Tibial artery (tissue), 4 donors: ENCODE data around the gene UFM1.

ENCODE experiments used
- DNase-seq, 2 donors: peaks; one replicate each; pipeline ENCODE4 v3.0.0-alpha.2; 2019
- H3K27ac ChIP-seq, 2 donors: fragments of 200-600 bp; sonication (generic) in 1 of 2; 1 replicate in 1 of 2; 2 replicates in 1 of 2; pipeline ENCODE4 v1.5.1; 2018 to 2019; ENCODE audit warnings: mild to moderate bottlenecking in 1 of 2
- H3K27me3 ChIP-seq, 2 donors: fragments of 200-600 bp; sonication (generic) in 1 of 2; one replicate each; pipeline versions ENCODE4 v1.5.1 to v1.6.0; 2016 to 2019
- H3K36me3 ChIP-seq, 3 donors: fragments of 200-600 bp; sonication (generic) in 2 of 3; one replicate each; pipeline ENCODE4 v1.5.1; 2016 to 2019; ENCODE audit warnings: mild to moderate bottlenecking in 2 of 3
- H3K4me1 ChIP-seq, 4 donors: fragments of 200-600 bp; sonication (generic) in 2 of 4; 1 replicate in 3 of 4; 2 replicates in 1 of 4; pipeline ENCODE4 v1.5.1; 2016 to 2019
- H3K4me3 ChIP-seq, 2 donors: fragments of 200-600 bp; sonication (generic) in 1 of 2; 1 replicate in 1 of 2; 2 replicates in 1 of 2; pipeline ENCODE4 v1.5.1; 2018 to 2019; ENCODE audit warnings: mild to moderate bottlenecking in 2 of 2
- H3K9me3 ChIP-seq, 3 donors: fragments of 200-600 bp; sonication (generic) in 1 of 3; one replicate each; pipeline ENCODE4 v1.5.1; 2016 to 2019
- CTCF ChIP-seq, 2 experiments: fragments of 200-600 bp in 1 of 2; fragments of 450-650 bp in 1 of 2; IDR thresholded peaks; one replicate each; pipeline ENCODE4 v1.5.1; 2017 to 2019; ENCODE audit warnings: antibody characterized with exemption in 2 of 2, mild to moderate bottlenecking in 1 of 2, moderate library complexity in 1 of 2
- intact Hi-C: fragments of 100-400 bp; cut with DNase I; formaldehyde crosslinking; loops from one replicate; pipeline ENCODE4 v1.15.0; 2023; ENCODE audit warnings: low total_unique reads

The UFM1 gene

GRCh38 chr13:38394777-38395496 lies 45.3 kb downstream of the UFM1 start:
- no peaks in the 10 kb centered on the region for H3K9me3 ChIP-seq
- no peak overlapping the region for H3K27ac ChIP-seq
- H3K4me1 ChIP-seq, result no peaks in the 10 kb centered on the region
- intact Hi-C loops, result no loop called here
- no peak for DNase-seq
- no peak for TF ChIP-seq CTCF (IDR thresholded peaks at IDR 0.05)
- H3K27me3 ChIP-seq, result no peaks in the 10 kb centered on the region
- no peaks in the 10 kb centered on the region for H3K36me3 ChIP-seq
- no peak overlapping the region for H3K4me3 ChIP-seq

GRCh38 chr13:38395497-38395788 lies 45.8 kb downstream of the UFM1 start:
- H3K27ac ChIP-seq, result no peak overlapping the region
- H3K27me3 ChIP-seq, result no peaks in the 10 kb centered on the region
- no peaks in the 10 kb centered on the region for H3K36me3 ChIP-seq
- TF ChIP-seq CTCF (IDR thresholded peaks at IDR 0.05), result no peak
- no peaks in the 10 kb centered on the region for H3K9me3 ChIP-seq
- intact Hi-C loops, result no loop called here
- no peak overlapping the region for H3K4me3 ChIP-seq
- DNase-seq, result no peak
- H3K4me1 ChIP-seq, result no peaks in the 10 kb centered on the region

DNA sequence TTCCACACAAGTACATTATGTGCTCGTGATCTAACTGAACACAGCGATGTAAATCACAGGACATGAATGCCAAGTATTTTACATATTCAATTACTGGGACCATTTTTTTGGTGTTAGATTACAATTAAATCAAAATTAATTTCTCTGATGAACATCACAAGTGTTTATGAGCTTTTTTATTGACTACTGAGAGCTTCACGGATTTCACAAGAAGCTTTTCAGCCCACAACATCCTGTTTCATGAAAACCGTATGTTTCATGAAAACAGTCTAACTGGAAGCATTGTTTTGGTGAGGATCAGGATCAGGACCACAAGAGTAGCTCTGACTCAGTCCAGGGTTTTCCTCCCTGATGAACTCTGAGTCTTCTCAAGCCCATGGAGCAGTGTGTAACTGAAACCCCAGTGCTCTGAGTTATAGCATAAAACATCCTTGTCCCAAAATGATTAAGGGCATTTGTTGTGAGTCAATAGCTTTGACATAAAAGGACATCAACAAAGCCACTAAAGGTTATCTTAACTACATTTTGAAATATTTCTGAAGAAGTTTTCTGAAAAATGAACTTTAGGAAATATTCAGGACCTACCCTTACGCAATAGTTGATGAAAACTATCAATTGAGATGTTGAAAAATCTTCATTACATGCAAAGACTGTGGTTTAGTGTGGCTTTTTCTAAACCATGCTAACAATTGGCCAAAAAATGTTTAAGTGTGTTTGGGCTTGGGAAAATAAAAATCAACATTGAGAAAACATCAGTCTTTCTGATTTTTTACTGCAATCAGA lies 49.3 kb downstream of the UFM1 start:
- Histone ChIP-seq H3K4me3 (no peak overlapping the region), H3K4me1 (no peaks in the 10 kb centered on the region), H3K9me3 (no peaks in the 10 kb centered on the region), H3K27ac (no peak overlapping the region), H3K36me3 (no peaks in the 10 kb centered on the region), H3K27me3 (no peaks in the 10 kb centered on the region)
- TF ChIP-seq CTCF (IDR thresholded peaks at IDR 0.05), result no peak
- intact Hi-C loops, result no loop called here
- no peak for DNase-seq

GRCh38 chr13:38399535-38399934 lies 49.9 kb downstream of the UFM1 start:
- no peak for TF ChIP-seq CTCF (IDR thresholded peaks at IDR 0.05)
- H3K4me1 ChIP-seq, result no peaks in the 10 kb centered on the region
- no peaks in the 10 kb centered on the region for H3K9me3 ChIP-seq
- no peak overlapping the region for H3K4me3 ChIP-seq
- DNase-seq, result no peak
- no peak overlapping the region for H3K27ac ChIP-seq
- intact Hi-C loops, result no loop called here
- no peaks in the 10 kb centered on the region for H3K27me3 ChIP-seq
- H3K36me3 ChIP-seq, result no peaks in the 10 kb centered on the region

DNA sequence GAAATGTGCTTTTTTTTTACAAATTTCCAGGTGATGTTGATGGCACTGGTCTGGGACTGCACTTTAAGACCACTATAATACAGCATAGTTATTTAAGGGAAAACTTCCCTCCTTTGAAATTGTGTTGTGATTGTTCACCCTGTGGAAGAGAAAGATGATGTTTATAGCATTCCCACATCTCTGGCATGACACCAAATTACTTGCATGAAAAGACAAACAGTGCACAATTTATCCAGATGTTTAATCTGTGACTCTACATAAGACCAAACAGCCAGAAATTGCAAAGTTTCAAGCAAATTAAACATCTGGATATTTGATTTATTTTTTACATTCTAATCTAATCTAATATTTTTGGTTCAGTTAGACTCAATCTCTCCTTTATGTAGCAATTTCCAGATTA lies 51.6 kb downstream of the UFM1 start:
- Histone ChIP-seq H3K27ac (no peak overlapping the region), H3K9me3 (no peaks in the 10 kb centered on the region), H3K4me3 (no peak overlapping the region), H3K27me3 (no peaks in the 10 kb centered on the region), H3K36me3 (no peaks in the 10 kb centered on the region), H3K4me1 (no peaks in the 10 kb centered on the region)
- no peak for TF ChIP-seq CTCF (IDR thresholded peaks at IDR 0.05)
- DNase-seq, result no peak
- intact Hi-C loops, result no loop called here
